Neural crest cell (in vitro differentiated cells): ENCODE results near the gene TCN2. TPM values are rescaled to one million over a fixed set of nuclear protein-coding genes. Genes with fewer than 3 reads are reported as not detected.
"Not testable (repeated sequence)": the region's sequence is repeated elsewhere in the genome, so short reads cannot be mapped to it uniquely, and the experiment has no call there.

ENCODE experiments used
- DNase-seq: peaks from one replicate; pipeline ENCODE4 v3.0.0; 2021; ENCODE audit warnings: low read depth, mixed read lengths, low spot score
- H3K27ac Mint-ChIP-seq: one replicate; pipeline ENCODE4 v1.8.0; 2021; ENCODE audit warnings: mild to moderate bottlenecking, mixed read lengths; ENCODE audit not compliant: unreplicated experiment
- H3K27me3 Mint-ChIP-seq: 2 replicates; pipeline ENCODE4 v1.8.0; 2021; ENCODE audit warnings: low read depth, mild to moderate bottlenecking, mixed read lengths
- H3K36me3 Mint-ChIP-seq: 2 replicates; pipeline ENCODE4 v1.8.0; 2021; ENCODE audit warnings: low read depth, mild to moderate bottlenecking, mixed read lengths
- H3K4me1 Mint-ChIP-seq: 2 replicates; pipeline ENCODE4 v1.8.0; 2021; ENCODE audit warnings: mixed read lengths
- H3K4me3 Mint-ChIP-seq: one replicate; pipeline ENCODE4 v1.8.0; 2021; ENCODE audit warnings: mild to moderate bottlenecking, mixed read lengths
- H3K9me3 Mint-ChIP-seq: 2 replicates; pipeline ENCODE4 v1.8.0; 2021; ENCODE audit warnings: mixed read lengths
- CTCF ChIP-seq: fragments of 200-600 bp; sonication (generic); conservative IDR thresholded peaks from 2 replicates; pipeline ENCODE4 v1.5.0; 2021; ENCODE audit warnings: antibody characterized with exemption, mild to moderate bottlenecking
- total RNA-seq: library from RNA; stranded (reverse); gene quantifications from 2 replicates; pipeline ENCODE4 v1.2.1, GENCODE V29; 2021

Gene TCN2
- total RNA-seq, 1 donor from 2014 or later = 16.2 TPM

DNA sequence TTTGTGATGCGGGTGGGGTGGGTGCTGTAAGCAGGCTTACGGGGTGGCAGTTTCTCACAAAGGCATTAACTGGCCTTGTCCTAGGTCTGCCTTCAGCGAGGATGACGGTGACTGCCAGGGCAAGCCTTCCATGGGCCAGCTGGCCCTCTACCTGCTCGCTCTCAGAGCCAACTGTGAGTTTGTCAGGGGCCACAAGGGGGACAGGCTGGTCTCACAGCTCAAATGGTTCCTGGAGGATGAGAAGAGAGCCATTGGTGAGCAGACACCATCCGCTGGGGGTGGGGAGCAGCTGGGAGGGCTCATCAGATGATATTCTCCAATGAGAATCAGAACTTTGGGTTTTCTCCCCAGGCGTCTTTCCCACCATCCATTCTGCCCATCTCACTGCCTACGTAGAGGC is 5.8 kb downstream of the TCN2 start:
- no peak for DNase-seq
- no peaks in the 10 kb centered on the region for H3K9me3 Mint-ChIP-seq
- TF ChIP-seq CTCF = no peak
- no peaks in the 10 kb centered on the region for H3K27me3 Mint-ChIP-seq
- H3K27ac Mint-ChIP-seq = no peak overlapping the region
- no peak overlapping the region for H3K4me3 Mint-ChIP-seq
- peaks cover 8% of the 10 kb centered on the region for H3K36me3 Mint-ChIP-seq
- peaks cover 27% of the 10 kb centered on the region for H3K4me1 Mint-ChIP-seq

GRCh38 chr22:30614268-30614667 is 7.3 kb downstream of the TCN2 start:
- H3K4me3 Mint-ChIP-seq = no peak overlapping the region
- TF ChIP-seq CTCF = no peak
- DNase-seq = no peak
- no peaks in the 10 kb centered on the region for H3K27me3 Mint-ChIP-seq
- peaks cover 13% of the 10 kb centered on the region for H3K4me1 Mint-ChIP-seq
- no peaks in the 10 kb centered on the region for H3K9me3 Mint-ChIP-seq
- H3K27ac Mint-ChIP-seq = no peak overlapping the region
- H3K36me3 Mint-ChIP-seq = peaks cover 8% of the 10 kb centered on the region

- DNase-seq = no peak
- no peaks in the 10 kb centered on the region for H3K27me3 Mint-ChIP-seq
- H3K27ac Mint-ChIP-seq = no peak overlapping the region
- H3K4me3 Mint-ChIP-seq = no peak overlapping the region
- H3K36me3 Mint-ChIP-seq = peaks cover 8% of the 10 kb centered on the region
- H3K9me3 Mint-ChIP-seq = no peaks in the 10 kb centered on the region
- TF ChIP-seq CTCF = no peak
- H3K4me1 Mint-ChIP-seq = peaks cover 7% of the 10 kb centered on the region
Measured at GRCh38 chr22:30614879-30615278, 7.9 kb downstream of the TCN2 start.

GRCh38 chr22:30615543-30615954 is 8.6 kb downstream of the TCN2 start:
- Mint-ChIP-seq H3K9me3 (no peaks in the 10 kb centered on the region), H3K4me1 (peaks cover under 1% of the 10 kb centered on the region), H3K36me3 (peaks cover 8% of the 10 kb centered on the region), H3K27ac (no peak overlapping the region), H3K27me3 (no peaks in the 10 kb centered on the region), H3K4me3 (no peak overlapping the region)
- no peak for DNase-seq
- TF ChIP-seq CTCF = no peak

- Mint-ChIP-seq H3K36me3 (peaks cover 5% of the 10 kb centered on the region), H3K4me1 (no peaks in the 10 kb centered on the region), H3K4me3 (no peak overlapping the region), H3K9me3 (no peaks in the 10 kb centered on the region), H3K27ac (no peak overlapping the region), H3K27me3 (no peaks in the 10 kb centered on the region)
- no peak for DNase-seq
- no peak for TF ChIP-seq CTCF
Measured at GRCh38 chr22:30617819-30618218, 10.8 kb downstream of the TCN2 start.

GRCh38 chr22:30619909-30620308 is 12.9 kb downstream of the TCN2 start:
- H3K27me3 Mint-ChIP-seq, H3K27ac Mint-ChIP-seq, DNase-seq, H3K9me3 Mint-ChIP-seq, H3K36me3 Mint-ChIP-seq, H3K4me1 Mint-ChIP-seq, H3K4me3 Mint-ChIP-seq: not testable (repeated sequence)
